Endothelial cell (in vitro differentiated cells): Measurements from ENCODE around the gene CLK3. TPM values are rescaled to one million over a fixed set of nuclear protein-coding genes. Genes with fewer than 3 reads are reported as not detected.

Experiments used
- DNase-seq: peaks from one replicate; pipeline ENCODE4 v3.0.0; 2021; ENCODE audit warnings: low spot score
- H3K27ac Mint-ChIP-seq: one replicate; pipeline ENCODE4 v1.8.0; 2021; ENCODE audit warnings: mixed read lengths, inconsistent platforms; ENCODE audit not compliant: unreplicated experiment
- H3K27me3 Mint-ChIP-seq: one replicate; pipeline ENCODE4 v1.8.0; 2021; ENCODE audit warnings: mild to moderate bottlenecking, moderate library complexity, mixed read lengths, inconsistent platforms; ENCODE audit not compliant: unreplicated experiment
- H3K36me3 Mint-ChIP-seq: one replicate; pipeline ENCODE4 v1.8.0; 2021; ENCODE audit warnings: mild to moderate bottlenecking, low read depth, mixed read lengths, inconsistent platforms; ENCODE audit not compliant: unreplicated experiment
- H3K4me1 Mint-ChIP-seq: one replicate; pipeline ENCODE4 v1.8.0; 2021; ENCODE audit warnings: mild to moderate bottlenecking, mixed read lengths, inconsistent platforms; ENCODE audit not compliant: unreplicated experiment
- H3K4me3 Mint-ChIP-seq: one replicate; pipeline ENCODE4 v1.8.0; 2021; ENCODE audit warnings: mild to moderate bottlenecking, mixed read lengths, inconsistent platforms; ENCODE audit not compliant: unreplicated experiment
- H3K9me3 Mint-ChIP-seq: one replicate; pipeline ENCODE4 v1.8.0; 2021; ENCODE audit warnings: mixed read lengths, inconsistent platforms; ENCODE audit not compliant: unreplicated experiment
- total RNA-seq: library from RNA; stranded (reverse); fragmentation: NEBNext Ultra II Directional; extraction: Animal tissue kit (Norgen Biotek cat#: 25700); gene quantifications from one replicate; pipeline ENCODE4 v1.2.1, GENCODE V29; 2021; ENCODE audit not compliant: unreplicated experiment
- TF ChIP-seq, protein P1 (sequence below): fragments of 200-600 bp; sonication (generic); IDR thresholded peaks from one replicate; pipeline ENCODE4 v1.5.0; 2021; ENCODE audit warnings: antibody characterized with exemption; ENCODE audit not compliant: unreplicated experiment

The CLK3 gene
- total RNA-seq, 1 donor from 2014 or later = 81.7 TPM

DNA sequence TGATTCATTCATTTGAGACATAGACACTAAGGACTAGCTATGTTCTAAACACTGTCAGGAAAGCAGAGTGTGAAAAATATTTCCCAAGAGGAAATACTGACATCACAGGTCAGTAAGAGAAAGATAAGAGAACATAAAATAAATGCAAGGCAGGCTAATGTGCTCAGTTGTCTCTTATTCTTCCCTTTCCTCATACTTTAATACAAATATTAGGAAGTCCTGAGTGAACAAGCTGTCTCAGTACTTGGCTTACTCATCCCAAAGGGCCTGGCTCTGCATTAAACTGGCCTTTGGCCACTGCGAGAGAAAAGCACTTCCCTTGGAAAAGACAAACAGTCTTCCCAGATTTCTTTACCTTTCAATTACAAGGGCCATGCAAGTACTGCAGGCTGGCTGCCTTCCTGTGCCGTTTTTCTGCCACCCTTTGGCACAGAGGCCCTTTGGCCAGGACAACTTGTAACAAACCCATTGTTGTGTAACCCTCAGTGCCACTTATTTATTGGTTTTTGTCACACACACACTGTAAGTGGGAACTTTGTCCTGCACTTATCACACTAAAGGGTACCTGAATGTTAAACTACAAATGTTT is 48.5 kb downstream of the CLK3 start:
- no peak for DNase-seq
- Mint-ChIP-seq H3K27me3 (no peaks in the 10 kb centered on the region), H3K27ac (peak overlapping the region; percentile 88)

DNA sequence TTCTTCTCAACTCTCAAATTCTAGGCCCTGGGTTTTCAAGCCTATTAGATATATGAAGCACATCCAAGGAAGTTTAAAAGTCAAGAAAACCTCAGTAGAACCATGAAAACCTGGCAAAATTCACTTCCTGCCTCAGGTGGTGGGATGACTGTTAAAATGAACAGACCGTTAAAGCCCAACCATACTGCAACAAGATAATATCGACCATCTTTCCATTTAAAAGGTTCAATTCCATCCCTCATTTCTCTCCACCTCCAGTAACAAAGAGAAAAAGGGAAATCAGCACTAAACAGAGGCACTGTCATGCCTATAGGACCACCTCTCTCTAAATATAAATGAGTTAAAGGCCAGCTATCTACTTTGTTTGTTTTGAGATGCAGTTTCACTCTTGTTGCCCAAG is 49.0 kb downstream of the CLK3 start:
- H3K27ac Mint-ChIP-seq = peak overlapping the region; percentile 88

More for the DNA sequence above, 48.5 kb downstream of the CLK3 start:
- H3K4me1 Mint-ChIP-seq = peaks cover 50% of the 10 kb centered on the region
- H3K36me3 Mint-ChIP-seq = no peaks in the 10 kb centered on the region
- no peaks in the 10 kb centered on the region for H3K9me3 Mint-ChIP-seq
- H3K4me3 Mint-ChIP-seq = peak overlapping the region; percentile 21
- TF ChIP-seq, protein P1, sequence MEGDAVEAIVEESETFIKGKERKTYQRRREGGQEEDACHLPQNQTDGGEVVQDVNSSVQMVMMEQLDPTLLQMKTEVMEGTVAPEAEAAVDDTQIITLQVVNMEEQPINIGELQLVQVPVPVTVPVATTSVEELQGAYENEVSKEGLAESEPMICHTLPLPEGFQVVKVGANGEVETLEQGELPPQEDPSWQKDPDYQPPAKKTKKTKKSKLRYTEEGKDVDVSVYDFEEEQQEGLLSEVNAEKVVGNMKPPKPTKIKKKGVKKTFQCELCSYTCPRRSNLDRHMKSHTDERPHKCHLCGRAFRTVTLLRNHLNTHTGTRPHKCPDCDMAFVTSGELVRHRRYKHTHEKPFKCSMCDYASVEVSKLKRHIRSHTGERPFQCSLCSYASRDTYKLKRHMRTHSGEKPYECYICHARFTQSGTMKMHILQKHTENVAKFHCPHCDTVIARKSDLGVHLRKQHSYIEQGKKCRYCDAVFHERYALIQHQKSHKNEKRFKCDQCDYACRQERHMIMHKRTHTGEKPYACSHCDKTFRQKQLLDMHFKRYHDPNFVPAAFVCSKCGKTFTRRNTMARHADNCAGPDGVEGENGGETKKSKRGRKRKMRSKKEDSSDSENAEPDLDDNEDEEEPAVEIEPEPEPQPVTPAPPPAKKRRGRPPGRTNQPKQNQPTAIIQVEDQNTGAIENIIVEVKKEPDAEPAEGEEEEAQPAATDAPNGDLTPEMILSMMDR = no peak

DNA sequence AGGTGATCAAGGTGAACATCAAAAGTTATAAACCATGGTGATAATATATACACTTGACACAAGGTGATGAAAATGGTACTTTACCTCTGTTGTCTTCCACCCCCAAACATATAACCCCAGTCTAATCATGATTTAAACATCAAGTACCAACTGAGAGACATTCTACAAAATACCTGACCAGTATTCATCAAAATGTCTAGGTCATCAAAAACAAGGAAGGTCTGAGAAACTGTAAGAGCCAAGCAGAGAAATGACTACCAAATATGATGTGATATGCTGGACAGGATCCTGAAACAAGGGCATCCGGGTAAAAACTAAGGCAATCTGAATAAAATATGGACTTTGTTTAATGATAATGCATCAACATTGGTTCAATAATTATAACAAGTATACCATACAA is 52.3 kb downstream of the CLK3 start:
- H3K27ac Mint-ChIP-seq = no peak overlapping the region
- no peaks in the 10 kb centered on the region for H3K9me3 Mint-ChIP-seq
- no peaks in the 10 kb centered on the region for H3K27me3 Mint-ChIP-seq
- H3K4me3 Mint-ChIP-seq = no peak overlapping the region
- H3K4me1 Mint-ChIP-seq = peaks cover 52% of the 10 kb centered on the region
- DNase-seq = no peak
- H3K36me3 Mint-ChIP-seq = peaks cover 14% of the 10 kb centered on the region
- TF ChIP-seq, protein P1 = no peak

More for the DNA sequence above, 49.0 kb downstream of the CLK3 start:
- no peaks in the 10 kb centered on the region for H3K27me3 Mint-ChIP-seq
- H3K9me3 Mint-ChIP-seq = no peaks in the 10 kb centered on the region
- peaks cover 50% of the 10 kb centered on the region for H3K4me1 Mint-ChIP-seq
- TF ChIP-seq, protein P1 = no peak
- H3K4me3 Mint-ChIP-seq = no peak overlapping the region
- peaks cover 3% of the 10 kb centered on the region for H3K36me3 Mint-ChIP-seq
- DNase-seq = no peak

DNA sequence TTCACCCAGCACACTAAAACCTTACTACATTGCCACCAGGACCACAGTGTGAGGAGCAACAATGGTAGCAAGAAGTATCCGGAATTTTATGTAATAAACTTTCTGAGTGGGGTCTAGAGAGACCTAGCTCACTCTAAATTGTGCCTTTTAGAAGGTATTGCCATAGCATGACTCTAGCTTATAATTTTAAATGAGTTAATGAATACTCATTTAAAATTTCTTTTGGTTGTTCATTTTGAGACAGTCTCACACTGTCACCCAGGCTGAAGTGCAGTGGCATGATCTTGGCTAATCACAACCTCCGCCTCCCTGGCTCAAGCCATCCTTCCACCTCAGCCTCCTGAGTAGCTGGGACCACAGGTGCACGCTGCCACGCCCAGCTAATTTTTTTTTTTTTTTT is 54.0 kb downstream of the CLK3 start:
- Mint-ChIP-seq H3K9me3 (no peaks in the 10 kb centered on the region), H3K27me3 (no peaks in the 10 kb centered on the region), H3K27ac (no peak overlapping the region), H3K4me3 (no peak overlapping the region), H3K36me3 (peaks cover 22% of the 10 kb centered on the region), H3K4me1 (peaks cover 44% of the 10 kb centered on the region)
- DNase-seq = no peak
- TF ChIP-seq, protein P1 = no peak

DNA sequence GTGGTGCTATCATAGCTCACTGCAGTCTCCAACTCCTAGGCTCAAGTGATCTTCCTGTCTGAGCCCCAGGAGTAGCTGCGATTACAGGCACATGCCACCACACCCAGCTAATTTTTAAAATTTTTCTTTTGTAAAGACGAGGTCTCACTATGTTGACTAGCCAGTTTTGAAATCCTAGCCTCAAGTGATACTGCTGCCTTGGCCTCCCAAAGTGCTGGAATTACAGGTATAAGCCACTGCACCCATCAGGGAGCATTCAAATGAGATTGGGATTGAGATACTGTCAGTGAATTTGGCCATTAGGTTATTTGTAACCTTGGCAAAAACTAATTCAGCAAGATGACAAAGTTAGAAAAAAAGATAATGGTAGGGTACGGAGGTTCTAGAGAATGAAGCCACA is 58.5 kb downstream of the CLK3 start:
- Mint-ChIP-seq H3K4me1 (peaks cover 23% of the 10 kb centered on the region), H3K27me3 (no peaks in the 10 kb centered on the region), H3K4me3 (no peak overlapping the region), H3K9me3 (no peaks in the 10 kb centered on the region), H3K36me3 (peaks cover 22% of the 10 kb centered on the region), H3K27ac (peak overlapping the region; percentile 14)
- TF ChIP-seq, protein P1 = no peak
- no peak for DNase-seq
